MM.1S (cell line): ENCODE results near the gene MID1.

Source experiments
- CTCF ChIP-seq: fragments of 300-600 bp; sonication (generic); IDR thresholded peaks from 2 replicates; pipeline ENCODE4 v1.5.1; 2016; ENCODE audit warnings: antibody characterized with exemption, low read length, mixed read lengths
- EZH2 ChIP-seq: fragments of 300-600 bp; sonication (generic); optimal IDR thresholded peaks from 2 replicates; pipeline ENCODE3; 2017; ENCODE audit warnings: low read depth, mild to moderate bottlenecking, antibody characterized with exemption, low read length, mixed read lengths

DNA sequence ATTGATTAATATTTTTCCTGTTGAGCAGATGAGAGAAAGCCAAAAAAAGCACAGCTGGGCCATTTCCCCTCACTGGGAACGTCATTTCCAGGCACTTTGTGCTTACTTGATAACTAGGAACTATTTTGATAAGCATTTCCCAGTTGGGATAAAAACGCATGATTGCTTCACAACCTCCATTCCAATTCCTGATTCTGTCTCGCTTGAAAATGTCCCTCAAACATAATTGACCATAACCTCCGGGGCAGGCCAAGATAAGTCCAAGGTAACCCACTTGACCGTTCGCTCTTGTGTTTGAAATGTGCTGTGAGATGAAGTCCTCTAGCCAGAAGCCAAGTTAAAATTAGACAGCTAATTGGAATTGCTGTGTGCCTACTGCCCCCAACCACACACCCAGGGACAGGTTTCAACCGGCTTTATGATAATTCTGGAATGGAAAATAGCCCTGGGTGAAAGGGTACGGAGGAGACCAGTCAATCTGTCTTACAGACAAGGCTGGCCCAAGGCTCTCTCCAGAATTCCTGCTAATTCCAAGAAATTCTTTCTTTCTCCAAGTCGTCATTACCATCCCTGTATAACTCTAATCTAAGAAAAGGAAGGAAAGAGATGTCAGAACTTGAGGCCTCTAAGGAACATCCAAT lies 137.1 kb downstream of the MID1 start:
- no peak for TF ChIP-seq EZH2
- no peak for TF ChIP-seq CTCF
